NCI-H1417 (cell line): ENCODE results near the gene FMN1.

Source experiments
- DNase-seq, 3 experiments: peaks; one replicate each; lab custom pipeline; 2025; lab: John Stamatoyannopoulos, UW

FMN1 gene

GRCh38 chr15:32828507-32829186, 365.9 kb downstream of the FMN1 start:
- DNase-seq = peak in 1 of 3 experiments; percentile 72

- no peak for DNase-seq
Measured at GRCh38 chr15:32826685-32827084, 367.8 kb downstream of the FMN1 start.

GRCh38 chr15:32825219-32825618, 369.3 kb downstream of the FMN1 start:
- DNase-seq = no peak

- DNase-seq = no peak
Measured at GRCh38 chr15:32824777-32825176, 369.7 kb downstream of the FMN1 start.

GRCh38 chr15:32823750-32824149, 370.8 kb downstream of the FMN1 start:
- no peak for DNase-seq

GRCh38 chr15:32822739-32823138, 371.8 kb downstream of the FMN1 start:
- DNase-seq = no peak

GRCh38 chr15:32819448-32819847, 375.1 kb downstream of the FMN1 start:
- DNase-seq = no peak

GRCh38 chr15:32818758-32819447, 375.6 kb downstream of the FMN1 start:
- peak; percentile 32 to 78 (median 77) for DNase-seq

GRCh38 chr15:32817577-32817976, 376.9 kb downstream of the FMN1 start:
- peak in 1 of 3 experiments; percentile 45 for DNase-seq

GRCh38 chr15:32807331-32807730, 387.2 kb downstream of the FMN1 start:
- no peak for DNase-seq

- no peak for DNase-seq
Measured at GRCh38 chr15:32803631-32804030, 390.9 kb downstream of the FMN1 start.

GRCh38 chr15:32802286-32802936, 392.1 kb downstream of the FMN1 start:
- DNase-seq = no peak

GRCh38 chr15:32799936-32800535, 394.5 kb downstream of the FMN1 start:
- DNase-seq = no peak

GRCh38 chr15:32796856-32797255, 397.7 kb downstream of the FMN1 start:
- DNase-seq = no peak

GRCh38 chr15:32794973-32795372, 399.5 kb downstream of the FMN1 start:
- no peak for DNase-seq

GRCh38 chr15:32792436-32792835, 402.1 kb downstream of the FMN1 start:
- DNase-seq = no peak

- no peak for DNase-seq
Measured at GRCh38 chr15:32790352-32790999, 404.0 kb downstream of the FMN1 start.

GRCh38 chr15:32787949-32788348, 406.6 kb downstream of the FMN1 start:
- no peak for DNase-seq

- no peak for DNase-seq
Measured at GRCh38 chr15:32786906-32787305, 407.6 kb downstream of the FMN1 start.

GRCh38 chr15:32784581-32784980, 409.9 kb downstream of the FMN1 start:
- DNase-seq = no peak

GRCh38 chr15:32781781-32782180, 412.7 kb downstream of the FMN1 start:
- no peak for DNase-seq
